Measurements from ENCODE around the gene SHOC2.

- TF ChIP-seq SIN3A (IDR thresholded peaks at IDR 0.05; ENCODE audit: borderline replicate concordance, insufficient read depth, low read length) (no peak), POLR2AphosphoS5 (IDR thresholded peaks at IDR 0.05; ENCODE audit: low read depth, low read length) (no peak), TAF1 (IDR thresholded peaks at IDR 0.05; ENCODE audit: borderline replicate concordance, insufficient read depth, low read length) (no peak)
Observed at GRCh38 chr10:111018021-111018420, 98.6 kb downstream of the SHOC2 start.
